CD4-positive, CD25-positive, alpha-beta regulatory T cell (primary cell): ENCODE results near the gene ZMPSTE24. TPM values are rescaled to one million over a fixed set of nuclear protein-coding genes. Genes with fewer than 3 reads are reported as not detected.

ENCODE experiments used
- ATAC-seq, 2 donors: fragments of 150-1000 bp; cut with Tn5 transposase; one replicate each; pipeline ENCODE4 v1.10.0; 2021; ENCODE audit warnings: low read depth in 2 of 2, moderate number of reproducible peaks in 2 of 2, moderate library complexity in 1 of 2
- DNase-seq, 3 donors: peaks; one replicate each; pipeline versions ENCODE4 v3.0.0 to v3.0.0-alpha.2; 2012 to 2022; ENCODE audit warnings: mixed read lengths in 1 of 3
- H3K27ac ChIP-seq: one replicate; pipeline ENCODE4 v1.7.0; 2013; ENCODE audit warnings: mild to moderate bottlenecking, low read length; ENCODE audit not compliant: insufficient read depth, poor library complexity, severe bottlenecking
- H3K27me3 ChIP-seq: one replicate; pipeline ENCODE4 v1.7.0; 2013; ENCODE audit warnings: low read length; ENCODE audit not compliant: control insufficient read depth, insufficient read depth
- H3K36me3 ChIP-seq: one replicate; pipeline ENCODE4 v1.7.0; 2013; ENCODE audit warnings: mild to moderate bottlenecking, low read length, moderate library complexity; ENCODE audit not compliant: control insufficient read depth, insufficient read depth
- H3K4me1 ChIP-seq: 2 replicates; pipeline ENCODE4 v1.7.0; 2013; ENCODE audit warnings: mild to moderate bottlenecking, low read length; ENCODE audit not compliant: insufficient read depth, control insufficient read depth, poor library complexity, severe bottlenecking
- H3K4me3 ChIP-seq: one replicate; pipeline ENCODE4 v1.7.0; 2013; ENCODE audit warnings: low read depth, mild to moderate bottlenecking, low read length, moderate library complexity
- H3K9me3 ChIP-seq, 2 experiments: 1 replicate in 1 of 2; 2 replicates in 1 of 2; pipeline ENCODE4 v1.7.0; 2013; ENCODE audit warnings: low read length in 2 of 2, mild to moderate bottlenecking in 1 of 2, moderate library complexity in 1 of 2; ENCODE audit not compliant: control insufficient read depth in 2 of 2
- H3K27ac Mint-ChIP-seq, 3 donors: one replicate each; pipeline ENCODE4 v1.8.0; 2020 to 2022; ENCODE audit warnings: mild to moderate bottlenecking in 3 of 3, mixed read lengths in 3 of 3, moderate library complexity in 2 of 3
- H3K27me3 Mint-ChIP-seq: one replicate; pipeline ENCODE4 v1.8.0; 2022; ENCODE audit warnings: mild to moderate bottlenecking, mixed read lengths
- H3K36me3 Mint-ChIP-seq: one replicate; pipeline ENCODE4 v1.8.0; 2020; ENCODE audit warnings: mixed read lengths
- H3K4me1 Mint-ChIP-seq, 4 donors: one replicate each; pipeline ENCODE4 v1.8.0; 2020 to 2022; ENCODE audit warnings: mixed read lengths in 4 of 4, mild to moderate bottlenecking in 1 of 4
- H3K4me3 Mint-ChIP-seq, 4 donors: one replicate each; pipeline ENCODE4 v1.8.0; 2020 to 2022; ENCODE audit warnings: mild to moderate bottlenecking in 4 of 4, mixed read lengths in 4 of 4, moderate library complexity in 3 of 4
- H3K9me3 Mint-ChIP-seq, 7 donors: one replicate each; pipeline ENCODE4 v1.8.0; 2020 to 2022; ENCODE audit warnings: mixed read lengths in 7 of 7, mild to moderate bottlenecking in 3 of 7, moderate library complexity in 2 of 7
- polyA plus RNA-seq, 4 donors: library from polyadenylated mRNA; unstranded; fragments of 300-500 nt; fragmentation: Illumina TruSeq; gene quantifications; one replicate each; pipeline ENCODE4 v1.2.3, GENCODE V29; 2021
- total RNA-seq: library from RNA; stranded (reverse); gene quantifications from one replicate; pipeline ENCODE4 v1.2.3, GENCODE V29; 2022

ZMPSTE24 gene
- total and polyA plus RNA-seq, 5 donors from 2014 or later, result 12.2 to 35.1 (median 31.8) TPM

- Histone ChIP-seq H3K27ac (no peak overlapping the region), H3K36me3 (no peaks in the 10 kb centered on the region), H3K9me3 (no peaks in the 10 kb centered on the region), H3K27me3 (no peaks in the 10 kb centered on the region), H3K4me3 (no peak overlapping the region), H3K4me1 (no peaks in the 10 kb centered on the region)
- peaks cover 0 to 21% (median 10%) of the 10 kb centered on the region in 4 donors for H3K4me1 Mint-ChIP-seq
- H3K4me3 Mint-ChIP-seq, result no peak overlapping the region
- ATAC-seq, result no peak
- no peaks in the 10 kb centered on the region for H3K27me3 Mint-ChIP-seq
- no peak for DNase-seq
- no peak overlapping the region for H3K27ac Mint-ChIP-seq
- H3K9me3 Mint-ChIP-seq, result peaks cover 0 to 2% (median 0%) of the 10 kb centered on the region in 7 donors
- H3K36me3 Mint-ChIP-seq, result no peaks in the 10 kb centered on the region
Measured at GRCh38 chr1:40248412-40248811, 9.6 kb upstream of the ZMPSTE24 start.

GRCh38 chr1:40251456-40251855 is 6.6 kb upstream of the ZMPSTE24 start:
- H3K27ac ChIP-seq, result no peak overlapping the region
- ATAC-seq, result no peak
- no peak for DNase-seq
- H3K27me3 Mint-ChIP-seq, result no peaks in the 10 kb centered on the region
- H3K9me3 Mint-ChIP-seq, result no peaks in the 10 kb centered on the region
- H3K4me3 Mint-ChIP-seq, result no peak overlapping the region
- H3K4me3 ChIP-seq, result no peak overlapping the region
- no peaks in the 10 kb centered on the region for H3K27me3 ChIP-seq
- H3K36me3 ChIP-seq, result no peaks in the 10 kb centered on the region
- H3K9me3 ChIP-seq, result no peaks in the 10 kb centered on the region
- peaks cover 2% of the 10 kb centered on the region for H3K4me1 ChIP-seq
- H3K36me3 Mint-ChIP-seq, result peaks cover 5% of the 10 kb centered on the region
- no peak overlapping the region for H3K27ac Mint-ChIP-seq
- H3K4me1 Mint-ChIP-seq, result peaks cover 6 to 21% (median 16%) of the 10 kb centered on the region in 4 donors

GRCh38 chr1:40252601-40253000 is 5.4 kb upstream of the ZMPSTE24 start:
- no peaks in the 10 kb centered on the region for H3K27me3 Mint-ChIP-seq
- DNase-seq (no peak), ATAC-seq (no peak)
- H3K4me3 Mint-ChIP-seq, result no peak overlapping the region
- H3K36me3 Mint-ChIP-seq, result peaks cover 5% of the 10 kb centered on the region
- no peaks in the 10 kb centered on the region for H3K9me3 ChIP-seq
- no peak overlapping the region for H3K27ac Mint-ChIP-seq
- no peaks in the 10 kb centered on the region for H3K36me3 ChIP-seq
- no peaks in the 10 kb centered on the region for H3K27me3 ChIP-seq
- peaks cover 6 to 31% (median 22%) of the 10 kb centered on the region in 4 donors for H3K4me1 Mint-ChIP-seq
- H3K27ac ChIP-seq, result no peak overlapping the region
- peaks cover 13% of the 10 kb centered on the region for H3K4me1 ChIP-seq
- no peak overlapping the region for H3K4me3 ChIP-seq
- H3K9me3 Mint-ChIP-seq, result no peaks in the 10 kb centered on the region

- no peak for ATAC-seq
- Mint-ChIP-seq H3K27me3 (no peaks in the 10 kb centered on the region), H3K4me1 (peaks cover 7 to 46% (median 28%) of the 10 kb centered on the region in 4 donors), H3K36me3 (peaks cover 5% of the 10 kb centered on the region), H3K4me3 (no peak overlapping the region), H3K27ac (peak overlapping the region in 1 of 3 donors; percentile 12), H3K9me3 (no peaks in the 10 kb centered on the region)
- Histone ChIP-seq H3K4me3 (no peak overlapping the region), H3K9me3 (no peaks in the 10 kb centered on the region), H3K4me1 (peaks cover 32% of the 10 kb centered on the region), H3K27ac (no peak overlapping the region), H3K36me3 (no peaks in the 10 kb centered on the region), H3K27me3 (no peaks in the 10 kb centered on the region)
- DNase-seq, result no peak
Measured at GRCh38 chr1:40255231-40255630, 2.8 kb upstream of the ZMPSTE24 start.

- no peak for DNase-seq
- no peak for ATAC-seq
- H3K27ac ChIP-seq, result peak overlapping the region; percentile 99
- H3K9me3 ChIP-seq, result no peaks in the 10 kb centered on the region
- H3K27me3 ChIP-seq, result no peaks in the 10 kb centered on the region
- H3K36me3 ChIP-seq, result peaks cover 10% of the 10 kb centered on the region
- Mint-ChIP-seq H3K4me1 (peaks cover 12 to 52% (median 37%) of the 10 kb centered on the region in 4 donors), H3K4me3 (peak overlapping the region; percentile 92 to 98 (median 96)), H3K27me3 (no peaks in the 10 kb centered on the region), H3K36me3 (peaks cover 15% of the 10 kb centered on the region), H3K27ac (peak overlapping the region; percentile 31 to 99 (median 99)), H3K9me3 (no peaks in the 10 kb centered on the region)
- H3K4me1 ChIP-seq, result peaks cover 32% of the 10 kb centered on the region
- peak overlapping the region; percentile 94 for H3K4me3 ChIP-seq
Measured at GRCh38 chr1:40256401-40257084, 1.5 kb upstream of the ZMPSTE24 start.

- Mint-ChIP-seq H3K27ac (peak overlapping the region; percentile 99), H3K4me3 (peak overlapping the region; percentile 92 to 98 (median 96)), H3K4me1 (peaks cover 12 to 58% (median 41%) of the 10 kb centered on the region in 4 donors), H3K27me3 (no peaks in the 10 kb centered on the region), H3K36me3 (peaks cover 20% of the 10 kb centered on the region), H3K9me3 (no peaks in the 10 kb centered on the region)
- DNase-seq, result no peak
- no peaks in the 10 kb centered on the region for H3K9me3 ChIP-seq
- peak overlapping the region; percentile 99 for H3K27ac ChIP-seq
- peaks cover 32% of the 10 kb centered on the region for H3K4me1 ChIP-seq
- no peaks in the 10 kb centered on the region for H3K27me3 ChIP-seq
- H3K4me3 ChIP-seq, result peak overlapping the region; percentile 94
- no peak for ATAC-seq
- H3K36me3 ChIP-seq, result peaks cover 18% of the 10 kb centered on the region
Measured at GRCh38 chr1:40257313-40257687, 736 bp upstream of the ZMPSTE24 start.

GRCh38 chr1:40258445-40258769 is 371 bp downstream of the ZMPSTE24 start:
- no peak for DNase-seq
- Histone ChIP-seq H3K27ac (peak overlapping the region; percentile 99), H3K9me3 (no peaks in the 10 kb centered on the region), H3K4me1 (peaks cover 32% of the 10 kb centered on the region), H3K27me3 (no peaks in the 10 kb centered on the region), H3K36me3 (peaks cover 29% of the 10 kb centered on the region), H3K4me3 (peak overlapping the region; percentile 95)
- Mint-ChIP-seq H3K27ac (peak overlapping the region; percentile 99), H3K36me3 (peaks cover 29% of the 10 kb centered on the region), H3K4me1 (peaks cover 21 to 67% (median 48%) of the 10 kb centered on the region in 4 donors), H3K4me3 (peak overlapping the region; percentile 92 to 98 (median 96)), H3K9me3 (no peaks in the 10 kb centered on the region), H3K27me3 (no peaks in the 10 kb centered on the region)
- no peak for ATAC-seq

- H3K27me3 ChIP-seq, result no peaks in the 10 kb centered on the region
- no peak overlapping the region for H3K27ac ChIP-seq
- peaks cover 8% of the 10 kb centered on the region for H3K4me1 ChIP-seq
- H3K9me3 ChIP-seq, result no peaks in the 10 kb centered on the region
- DNase-seq, result peak in 1 of 3 donors; percentile 32
- Mint-ChIP-seq H3K36me3 (peaks cover 31% of the 10 kb centered on the region), H3K9me3 (no peaks in the 10 kb centered on the region), H3K27ac (peak overlapping the region in 1 of 3 donors; percentile 65), H3K4me1 (peaks cover 17 to 48% (median 41%) of the 10 kb centered on the region in 4 donors), H3K27me3 (no peaks in the 10 kb centered on the region), H3K4me3 (no peak overlapping the region)
- H3K36me3 ChIP-seq, result peaks cover 58% of the 10 kb centered on the region
- no peak for ATAC-seq
- no peak overlapping the region for H3K4me3 ChIP-seq
Measured at GRCh38 chr1:40264354-40264781, 6.3 kb downstream of the ZMPSTE24 start.
